A549 (cell line): Measurements from ENCODE around the gene ANTXR2.
"Not testable (repeated sequence)": the region's sequence is repeated elsewhere in the genome, so short reads cannot be mapped to it uniquely, and the experiment has no call there.

Source experiments
- BCL3 ChIP-seq: fragments of >200 bp; sonication (Bioruptor Twin); formaldehyde crosslinking; IDR thresholded peaks from 3 replicates; pipeline ENCODE4 v1.6.1; 2016
- CBX2 ChIP-seq: fragments of 200-600 bp; sonication (generic); IDR thresholded peaks from 2 replicates; pipeline ENCODE4 v1.6.1; 2016; ENCODE audit warnings: low read depth, mild to moderate bottlenecking, borderline replicate concordance
- CEBPB ChIP-seq, 2 experiments: fragments of >200 bp in 1 of 2; sonication (Bioruptor Twin) in 1 of 2; formaldehyde crosslinking in 1 of 2; IDR thresholded peaks; 2 replicates each; pipeline ENCODE4 v1.6.1; 2012 to 2016
- CHD4 ChIP-seq: fragments of 200-600 bp; sonication (generic); IDR thresholded peaks from 2 replicates; pipeline ENCODE4 v1.6.1; 2016; ENCODE audit warnings: antibody characterized with exemption, mild to moderate bottlenecking, borderline replicate concordance
- CTCF ChIP-seq: fragments of >200 bp; sonication (Bioruptor Twin); formaldehyde crosslinking; IDR thresholded peaks from 3 replicates; pipeline ENCODE4 v1.5.1; 2016
- EP300 ChIP-seq, 2 experiments: fragments of >200 bp; sonication (Bioruptor Twin); formaldehyde crosslinking; IDR thresholded peaks; 2 replicates in 1 of 2; 3 replicates in 1 of 2; pipeline ENCODE4 v1.6.1; 2016 to 2017
- HMGXB4 ChIP-seq: fragments of 250-450 bp; sonication (Bioruptor Pico); IDR thresholded peaks from 2 replicates; pipeline ENCODE4 v1.5.0; 2021; ENCODE audit warnings: mild to moderate bottlenecking, moderate library complexity, borderline replicate concordance
- MAX ChIP-seq: IDR thresholded peaks from 2 replicates; pipeline ENCODE4 v1.6.1; 2012
- POLR2A ChIP-seq: IDR thresholded peaks from 2 replicates; pipeline ENCODE4 v1.6.1; 2012; ENCODE audit warnings: mild to moderate bottlenecking, low read length
- SREBF2 ChIP-seq: fragments of 450-650 bp; IDR thresholded peaks from 2 replicates; pipeline ENCODE4 v1.6.1; 2014; ENCODE audit warnings: mild to moderate bottlenecking, moderate library complexity
- USF2 ChIP-seq: fragments of 450-650 bp; IDR thresholded peaks from 2 replicates; pipeline ENCODE4 v1.6.1; 2014; ENCODE audit warnings: antibody characterized with exemption

GRCh38 chr4:79999048-79999447, 74.0 kb downstream of the ANTXR2 start:
- TF ChIP-seq CTCF; CEBPB (IDR thresholded peaks at IDR 0.05); EP300 (IDR thresholded peaks at IDR 0.05); USF2; CBX2; CHD4; HMGXB4 (CRISPR knock-in tag); MAX; BCL3; POLR2A; SREBF2: not testable (repeated sequence)
